ENCODE results near the gene HHAT.

DNA sequence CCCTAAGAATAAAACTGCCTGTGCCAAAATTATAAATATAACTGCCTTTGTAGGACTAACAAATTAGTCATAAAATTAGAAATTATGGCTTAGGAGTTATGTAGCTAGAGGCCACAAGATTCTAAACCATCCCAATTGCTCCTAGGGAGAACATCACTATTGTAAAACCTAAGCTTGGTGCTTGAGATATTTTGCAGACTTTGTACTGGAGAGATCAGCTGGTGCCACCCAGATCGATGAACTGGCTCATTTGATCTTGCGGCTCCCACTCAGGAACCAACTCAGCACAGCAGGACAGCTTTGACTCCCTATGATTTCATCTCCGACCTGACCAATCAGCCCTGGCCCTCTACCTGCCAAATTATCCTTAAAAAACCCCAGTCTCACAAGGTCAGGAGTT lies 30.6 kb downstream of the HHAT start:
- TF ChIP-seq, protein P1, sequence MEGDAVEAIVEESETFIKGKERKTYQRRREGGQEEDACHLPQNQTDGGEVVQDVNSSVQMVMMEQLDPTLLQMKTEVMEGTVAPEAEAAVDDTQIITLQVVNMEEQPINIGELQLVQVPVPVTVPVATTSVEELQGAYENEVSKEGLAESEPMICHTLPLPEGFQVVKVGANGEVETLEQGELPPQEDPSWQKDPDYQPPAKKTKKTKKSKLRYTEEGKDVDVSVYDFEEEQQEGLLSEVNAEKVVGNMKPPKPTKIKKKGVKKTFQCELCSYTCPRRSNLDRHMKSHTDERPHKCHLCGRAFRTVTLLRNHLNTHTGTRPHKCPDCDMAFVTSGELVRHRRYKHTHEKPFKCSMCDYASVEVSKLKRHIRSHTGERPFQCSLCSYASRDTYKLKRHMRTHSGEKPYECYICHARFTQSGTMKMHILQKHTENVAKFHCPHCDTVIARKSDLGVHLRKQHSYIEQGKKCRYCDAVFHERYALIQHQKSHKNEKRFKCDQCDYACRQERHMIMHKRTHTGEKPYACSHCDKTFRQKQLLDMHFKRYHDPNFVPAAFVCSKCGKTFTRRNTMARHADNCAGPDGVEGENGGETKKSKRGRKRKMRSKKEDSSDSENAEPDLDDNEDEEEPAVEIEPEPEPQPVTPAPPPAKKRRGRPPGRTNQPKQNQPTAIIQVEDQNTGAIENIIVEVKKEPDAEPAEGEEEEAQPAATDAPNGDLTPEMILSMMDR (IDR thresholded peaks at IDR 0.05; ENCODE audit: poor library complexity, severe bottlenecking): no peak
- no peak for TF ChIP-seq RAD21 (conservative IDR thresholded peaks at IDR 0.05)
- TF ChIP-seq TAF1 (IDR thresholded peaks at IDR 0.05; ENCODE audit: low read depth): no peak
- no peak for TF ChIP-seq POLR2AphosphoS5 (IDR thresholded peaks at IDR 0.05)
